ENCODE measurements around the gene SEL1L3. TPM values are rescaled to one million over a fixed set of nuclear protein-coding genes. Genes with fewer than 3 reads are reported as not detected.

SEL1L3 gene
- total RNA-seq, 1 donor from 2014 or later: 24.9 TPM

GRCh38 chr4:25807102-25807728 lies 55.6 kb downstream of the SEL1L3 start:
- no peak overlapping the region for H3K9ac ChIP-seq (ENCODE audit: low read length)
- Mint-ChIP-seq H3K4me3 (ENCODE audit: unreplicated experiment) (no peak overlapping the region), H3K27me3 (ENCODE audit: low read depth, unreplicated experiment) (no peaks in the 10 kb centered on the region), H3K27ac (ENCODE audit: unreplicated experiment) (no peak overlapping the region), H3K9me3 (ENCODE audit: unreplicated experiment) (no peaks in the 10 kb centered on the region), H3K36me3 (ENCODE audit: low read depth, unreplicated experiment) (peaks cover 14% of the 10 kb centered on the region), H3K4me1 (ENCODE audit: low read depth, unreplicated experiment) (peaks cover 22% of the 10 kb centered on the region)
- no peaks in the 10 kb centered on the region for H4K20me1 ChIP-seq (ENCODE audit: insufficient read depth, low read length)
- no peaks in the 10 kb centered on the region for H3K27me3 ChIP-seq (ENCODE audit: insufficient read depth, low read length)
- TF ChIP-seq EZH2 (IDR thresholded peaks at IDR 0.05; ENCODE audit: insufficient read depth, low read length) (no peak), CTCF (IDR thresholded peaks at IDR 0.05; ENCODE audit: insufficient read depth, low read depth, low read length) (no peak)
- no peak overlapping the region for H3K27ac ChIP-seq (ENCODE audit: low read depth, low read length)
- DNase-seq (ENCODE audit: low read depth) (no peak), FAIRE-seq (peak; percentile 60)
- no peak overlapping the region for H3K4me2 ChIP-seq (ENCODE audit: low read length)
- H2AFZ ChIP-seq (ENCODE audit: low read depth, low read length): no peak overlapping the region
- H3K36me3 ChIP-seq (ENCODE audit: insufficient read depth, low read length): no peaks in the 10 kb centered on the region
- no peaks in the 10 kb centered on the region for H3K9me3 ChIP-seq (ENCODE audit: insufficient read depth, low read depth, low read length)
- no peaks in the 10 kb centered on the region for H3K79me2 ChIP-seq (ENCODE audit: insufficient read depth, low read length)
- peaks cover 15% of the 10 kb centered on the region for H3K4me1 ChIP-seq (ENCODE audit: insufficient read depth, low read length)
- no peak overlapping the region for H3K4me3 ChIP-seq (ENCODE audit: insufficient read depth, low read depth, low read length)

GRCh38 chr4:25805255-25805860 lies 57.4 kb downstream of the SEL1L3 start:
- no peaks in the 10 kb centered on the region for H3K27me3 ChIP-seq (ENCODE audit: insufficient read depth, low read length)
- Mint-ChIP-seq H3K27me3 (ENCODE audit: low read depth, unreplicated experiment) (no peaks in the 10 kb centered on the region), H3K36me3 (ENCODE audit: low read depth, unreplicated experiment) (peaks cover 17% of the 10 kb centered on the region), H3K27ac (ENCODE audit: unreplicated experiment) (no peak overlapping the region), H3K9me3 (ENCODE audit: unreplicated experiment) (no peaks in the 10 kb centered on the region), H3K4me1 (ENCODE audit: low read depth, unreplicated experiment) (peaks cover 9% of the 10 kb centered on the region), H3K4me3 (ENCODE audit: unreplicated experiment) (no peak overlapping the region)
- H2AFZ ChIP-seq (ENCODE audit: low read depth, low read length): no peak overlapping the region
- no peak overlapping the region for H3K9ac ChIP-seq (ENCODE audit: low read length)
- H4K20me1 ChIP-seq (ENCODE audit: insufficient read depth, low read length): no peaks in the 10 kb centered on the region
- DNase-seq (ENCODE audit: low read depth): no peak
- FAIRE-seq: no peak
- H3K9me3 ChIP-seq (ENCODE audit: insufficient read depth, low read depth, low read length): no peaks in the 10 kb centered on the region
- no peak overlapping the region for H3K4me3 ChIP-seq (ENCODE audit: insufficient read depth, low read depth, low read length)
- H3K4me2 ChIP-seq (ENCODE audit: low read length): no peak overlapping the region
- H3K79me2 ChIP-seq (ENCODE audit: insufficient read depth, low read length): no peaks in the 10 kb centered on the region
- TF ChIP-seq EZH2 (IDR thresholded peaks at IDR 0.05; ENCODE audit: insufficient read depth, low read length) (no peak), CTCF (IDR thresholded peaks at IDR 0.05; ENCODE audit: insufficient read depth, low read depth, low read length) (no peak)
- H3K27ac ChIP-seq (ENCODE audit: low read depth, low read length): no peak overlapping the region
- no peaks in the 10 kb centered on the region for H3K36me3 ChIP-seq (ENCODE audit: insufficient read depth, low read length)
- H3K4me1 ChIP-seq (ENCODE audit: insufficient read depth, low read length): no peaks in the 10 kb centered on the region

DNA sequence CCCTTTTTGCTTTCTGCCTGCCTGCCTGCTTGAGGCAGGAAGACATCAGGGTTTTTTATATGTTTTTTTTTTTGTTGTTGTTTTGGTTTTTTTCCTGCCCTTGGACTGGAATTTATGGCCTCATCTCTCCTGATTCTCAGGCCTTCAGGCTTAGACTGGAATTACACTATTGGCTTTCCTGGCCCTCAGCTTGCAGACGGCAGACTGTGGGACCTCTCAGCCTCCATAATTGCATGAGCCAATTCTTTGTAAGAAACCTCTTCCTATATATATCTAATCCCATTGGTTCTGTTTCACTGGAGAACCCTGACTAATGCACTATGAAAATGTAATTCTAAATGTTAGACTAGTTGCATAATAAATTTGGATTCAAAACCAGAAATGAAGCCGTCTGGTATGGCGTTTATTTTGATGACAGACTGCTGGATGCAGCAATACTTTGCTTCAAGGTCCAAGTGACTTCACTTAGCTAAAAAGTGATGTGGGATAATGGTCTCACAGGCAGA lies 59.0 kb downstream of the SEL1L3 start:
- Histone ChIP-seq H3K4me2 (ENCODE audit: low read length) (no peak overlapping the region), H3K27me3 (ENCODE audit: insufficient read depth, low read length) (no peaks in the 10 kb centered on the region), H2AFZ (ENCODE audit: low read depth, low read length) (no peak overlapping the region), H4K20me1 (ENCODE audit: insufficient read depth, low read length) (no peaks in the 10 kb centered on the region), H3K27ac (ENCODE audit: low read depth, low read length) (no peak overlapping the region), H3K9me3 (ENCODE audit: insufficient read depth, low read depth, low read length) (no peaks in the 10 kb centered on the region), H3K79me2 (ENCODE audit: insufficient read depth, low read length) (no peaks in the 10 kb centered on the region), H3K9ac (ENCODE audit: low read length) (no peak overlapping the region), H3K4me1 (ENCODE audit: insufficient read depth, low read length) (no peaks in the 10 kb centered on the region), H3K4me3 (ENCODE audit: insufficient read depth, low read depth, low read length) (no peak overlapping the region), H3K36me3 (ENCODE audit: insufficient read depth, low read length) (no peaks in the 10 kb centered on the region)
- DNase-seq (ENCODE audit: low read depth) (no peak), FAIRE-seq (no peak)
- H3K36me3 Mint-ChIP-seq (ENCODE audit: low read depth, unreplicated experiment): peaks cover 22% of the 10 kb centered on the region
- H3K9me3 Mint-ChIP-seq (ENCODE audit: unreplicated experiment): no peaks in the 10 kb centered on the region
- H3K27me3 Mint-ChIP-seq (ENCODE audit: low read depth, unreplicated experiment): no peaks in the 10 kb centered on the region
- TF ChIP-seq CTCF (IDR thresholded peaks at IDR 0.05; ENCODE audit: insufficient read depth, low read depth, low read length): no peak
- no peak for TF ChIP-seq EZH2 (IDR thresholded peaks at IDR 0.05; ENCODE audit: insufficient read depth, low read length)
- H3K4me1 Mint-ChIP-seq (ENCODE audit: low read depth, unreplicated experiment): peaks cover 9% of the 10 kb centered on the region
- no peak overlapping the region for H3K4me3 Mint-ChIP-seq (ENCODE audit: unreplicated experiment)
- no peak overlapping the region for H3K27ac Mint-ChIP-seq (ENCODE audit: unreplicated experiment)

Data from astrocyte (in vitro differentiated cells and primary cell).